ENCODE results near the gene SEC14L2. TPM values are rescaled to one million over a fixed set of nuclear protein-coding genes. Genes with fewer than 3 reads are reported as not detected.
"Not testable (repeated sequence)": the region's sequence is repeated elsewhere in the genome, so short reads cannot be mapped to it uniquely, and the experiment has no call there.

The SEC14L2 gene
- total RNA-seq, 1 experiment from 2014 or later = 33.5 TPM

DNA sequence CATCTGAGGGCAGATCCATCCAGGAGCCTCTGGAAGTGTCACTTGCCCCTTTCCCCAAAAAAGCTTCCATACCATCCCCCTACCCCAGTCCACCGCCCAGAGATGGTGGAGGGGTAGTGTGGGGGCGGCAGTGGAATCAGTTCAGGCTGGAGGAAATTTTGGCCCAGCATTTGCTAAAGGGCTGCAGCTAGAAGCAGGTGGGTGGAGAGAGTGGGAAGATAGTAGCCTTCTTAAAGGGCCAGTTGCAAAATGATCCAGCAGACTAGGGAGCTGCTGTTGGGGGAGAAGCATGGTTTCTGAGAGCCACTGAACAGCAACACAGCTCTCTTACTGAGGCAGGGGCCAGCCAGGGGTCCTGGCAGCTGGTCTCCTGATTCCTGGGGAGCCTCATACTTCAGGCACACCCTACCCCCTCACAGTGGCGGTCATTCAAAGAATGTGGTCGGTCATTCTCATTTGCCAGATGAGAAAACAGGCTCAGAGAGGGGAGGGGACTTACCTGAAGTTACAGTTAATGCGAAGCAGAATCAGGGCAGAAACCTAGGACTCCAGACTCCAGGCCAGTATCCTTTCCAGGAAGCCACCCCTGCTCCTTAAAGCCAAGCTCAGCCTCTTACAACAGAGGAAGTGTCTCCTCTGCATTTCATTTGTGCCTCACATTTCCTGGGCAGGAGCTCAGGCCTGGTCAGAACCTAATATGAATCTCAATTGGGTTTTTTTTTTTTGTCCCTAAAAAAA, 5.4 kb downstream of the SEC14L2 start:
- Histone ChIP-seq H2AFZ (ENCODE audit: low read depth, low read length, poor library complexity, severe bottlenecking) (no peak overlapping the region), H3K79me2 (ENCODE audit: insufficient read depth, low read length) (peaks cover 51% of the 10 kb centered on the region), H3K36me3 (ENCODE audit: control insufficient read depth in 1 of 2, insufficient read depth in 2 of 2, low read length in 2 of 2) (peaks cover 4 to 33% of the 10 kb centered on the region in 2 experiments; a peak in 3 of 4 replicates), H3K4me2 (ENCODE audit: low read length) (peak overlapping the region; percentile 14; the same call in 1 of the 2 replicates), H3K4me3 (replicated peaks in 1 of 2; ENCODE audit: low read depth in 1 of 2, low read length in 2 of 2) (no peak overlapping the region), H4K20me1 (ENCODE audit: insufficient read depth) (no peaks in the 10 kb centered on the region), H3K9me2 (ENCODE audit: insufficient read depth) (no peaks in the 10 kb centered on the region), H3K9me3 (ENCODE audit: control insufficient read depth in 1 of 2, insufficient read depth in 1 of 2, low read depth in 1 of 2, low read length in 2 of 2) (no peaks in the 10 kb centered on the region), H3K27ac (ENCODE audit: low read depth, low read length) (no peak overlapping the region), H3K9ac (ENCODE audit: low read length) (no peak overlapping the region), H3K27me3 (ENCODE audit: insufficient read depth, low read length) (no peaks in the 10 kb centered on the region), H3K4me1 (ENCODE audit: control insufficient read depth in 1 of 2, insufficient read depth in 2 of 2, low read length in 2 of 2) (peaks cover 14 to 36% of the 10 kb centered on the region in 2 experiments; a peak in 3 of 4 replicates)
- TF ChIP-seq EZH2phosphoT487 (IDR thresholded peaks at IDR 0.05; ENCODE audit: borderline replicate concordance) (no peak), EGR1 (IDR thresholded peaks at IDR 0.05; ENCODE audit: low read depth) (0 out of 2 replicates have a peak, but pooled peaks have one; percentile 14)
- POLR2A ChIA-PET = interaction anchor here (0.7 to 1.8 kb wide), 4 partner anchors 13 to 85 kb away, joined by 3 to 7 read pairs (median 4); no protein-coding TSS in a partner anchor
- no peak for ATAC-seq
- no TSS peak for BruUV-seq (replicated peaks)
- CTCF ChIA-PET = no interaction called here
- DNase-seq (ENCODE audit: low read depth, low spot score) = no peak
- intact Hi-C loops (cut with micrococcal nuclease) = no loop called here
- RAD21 ChIA-PET (ENCODE audit: low non-redundant PET in 1 of 2, low total read pairs in 2 of 2, uncharacterized antibody in 2 of 2, unreplicated experiment in 2 of 2) = no interaction called here

DNA sequence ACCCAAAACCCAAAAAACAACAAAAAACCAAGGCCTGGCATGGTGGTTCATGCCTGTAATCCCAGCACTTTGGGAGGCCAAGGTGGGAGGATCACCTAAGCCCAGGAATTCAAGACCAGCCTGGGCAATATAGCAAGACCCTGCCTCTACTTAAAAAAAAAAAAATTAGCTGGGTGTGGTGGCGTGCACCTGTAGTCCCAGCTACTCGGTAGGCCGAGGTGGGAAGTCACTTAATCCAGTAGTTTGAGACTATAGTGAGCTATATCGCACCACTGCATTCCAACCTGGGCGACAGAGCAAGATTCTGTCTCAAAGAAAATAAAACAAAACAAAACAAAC, 5.9 kb downstream of the SEC14L2 start:
- intact Hi-C loops (cut with micrococcal nuclease); H4K20me1 ChIP-seq (ENCODE audit: insufficient read depth); H3K27me3 ChIP-seq (ENCODE audit: insufficient read depth, low read length); H3K9me2 ChIP-seq (ENCODE audit: insufficient read depth); RAD21 ChIA-PET (ENCODE audit: low non-redundant PET in 1 of 2, low total read pairs in 2 of 2, uncharacterized antibody in 2 of 2, unreplicated experiment in 2 of 2); BruUV-seq (replicated peaks); H3K4me2 ChIP-seq (ENCODE audit: low read length); H3K4me3 ChIP-seq (replicated peaks in 1 of 2; ENCODE audit: low read depth in 1 of 2, low read length in 2 of 2); H2AFZ ChIP-seq (ENCODE audit: low read depth, low read length, poor library complexity, severe bottlenecking); H3K9me3 ChIP-seq (ENCODE audit: control insufficient read depth in 1 of 2, insufficient read depth in 1 of 2, low read depth in 1 of 2, low read length in 2 of 2); CTCF ChIA-PET; ATAC-seq; H3K27ac ChIP-seq (ENCODE audit: low read depth, low read length); H3K9ac ChIP-seq (ENCODE audit: low read length); DNase-seq (ENCODE audit: low read depth, low spot score): not testable (repeated sequence)
- peaks cover 14 to 37% of the 10 kb centered on the region in 2 experiments; a peak in 3 of 4 replicates for H3K4me1 ChIP-seq (ENCODE audit: control insufficient read depth in 1 of 2, insufficient read depth in 2 of 2, low read length in 2 of 2)
- peaks cover 6 to 36% of the 10 kb centered on the region in 2 experiments; a peak in 3 of 4 replicates for H3K36me3 ChIP-seq (ENCODE audit: control insufficient read depth in 1 of 2, insufficient read depth in 2 of 2, low read length in 2 of 2)
- POLR2A ChIA-PET = interaction anchor here (0.8 to 1.8 kb wide), 3 partner anchors 12 to 85 kb away, joined by 3 to 7 read pairs (median 3); no protein-coding TSS in a partner anchor
- peaks cover 45% of the 10 kb centered on the region for H3K79me2 ChIP-seq (ENCODE audit: insufficient read depth, low read length)

Data from HCT116 (cell line).